WI38 (cell line): ENCODE results near the gene BRCA1.
"Not testable (repeated sequence)": the region's sequence is repeated elsewhere in the genome, so short reads cannot be mapped to it uniquely, and the experiment has no call there.

ENCODE experiments used
- H3K4me3 ChIP-seq: 2 replicates; pipeline ENCODE4 v1.5.1; 2011; ENCODE audit warnings: low read depth, mild to moderate bottlenecking, control low read depth, low read length
- CTCF ChIP-seq: IDR thresholded peaks from 2 replicates; pipeline ENCODE4 v1.5.1; 2012; ENCODE audit warnings: low read depth, mild to moderate bottlenecking, control low read depth, low read length

The BRCA1 gene

GRCh38 chr17:43118679-43119615 is 6.2 kb downstream of the BRCA1 start:
- no peak for TF ChIP-seq CTCF
- no peak overlapping the region for H3K4me3 ChIP-seq

GRCh38 chr17:43114151-43114552 is 11.0 kb downstream of the BRCA1 start:
- TF ChIP-seq CTCF: no peak

GRCh38 chr17:43106552-43106951 is 18.6 kb downstream of the BRCA1 start:
- no peak for TF ChIP-seq CTCF
- H3K4me3 ChIP-seq: no peak overlapping the region

More at GRCh38 chr17:43114151-43114552, 11.0 kb downstream of the BRCA1 start:
- no peak overlapping the region for H3K4me3 ChIP-seq

- no peak for TF ChIP-seq CTCF
- H3K4me3 ChIP-seq: no peak overlapping the region
Observed at GRCh38 chr17:43105146-43105545, 20.0 kb downstream of the BRCA1 start.

- H3K4me3 ChIP-seq: no peak overlapping the region
- no peak for TF ChIP-seq CTCF
Observed at GRCh38 chr17:43104665-43105064, 20.5 kb downstream of the BRCA1 start.

- H3K4me3 ChIP-seq: not testable (repeated sequence)
Observed at GRCh38 chr17:43095364-43095763, 29.8 kb downstream of the BRCA1 start.

- H3K4me3 ChIP-seq: no peak overlapping the region
- TF ChIP-seq CTCF: no peak
Observed at GRCh38 chr17:43094129-43094835, 30.9 kb downstream of the BRCA1 start.
